ENCODE data around the gene CELA3A.
"Not testable (repeated sequence)": the region's sequence is repeated elsewhere in the genome, so short reads cannot be mapped to it uniquely, and the experiment has no call there.

The CELA3A gene

GRCh38 chr1:21982122-21982521 is 19.3 kb upstream of the CELA3A start:
- DNase-seq = not testable (repeated sequence)

- DNase-seq = not testable (repeated sequence)
These were observed 17.9 kb upstream of the CELA3A start for GRCh38 chr1:21983539-21983938.

GRCh38 chr1:21985893-21986292 is 15.6 kb upstream of the CELA3A start:
- DNase-seq = not testable (repeated sequence)

GRCh38 chr1:21986386-21986785 is 15.1 kb upstream of the CELA3A start:
- not testable (repeated sequence) for DNase-seq

GRCh38 chr1:21989672-21990393 is 11.6 kb upstream of the CELA3A start:
- DNase-seq = not testable (repeated sequence)

GRCh38 chr1:21992186-21992585 is 9.3 kb upstream of the CELA3A start:
- not testable (repeated sequence) for DNase-seq

GRCh38 chr1:21994716-21995115 is 6.7 kb upstream of the CELA3A start:
- not testable (repeated sequence) for DNase-seq

GRCh38 chr1:21996663-21996970 is 4.8 kb upstream of the CELA3A start:
- not testable (repeated sequence) for DNase-seq

- not testable (repeated sequence) for DNase-seq
These were observed 3.4 kb upstream of the CELA3A start for GRCh38 chr1:21997891-21998623.

- not testable (repeated sequence) for DNase-seq
These were observed 2.7 kb upstream of the CELA3A start for GRCh38 chr1:21998624-21999294.

- DNase-seq = not testable (repeated sequence)
These were observed 1.8 kb upstream of the CELA3A start for GRCh38 chr1:21999645-22000044.

GRCh38 chr1:22002461-22002860 is 1.0 kb downstream of the CELA3A start:
- not testable (repeated sequence) for DNase-seq

GRCh38 chr1:22002875-22003274 is 1.4 kb downstream of the CELA3A start:
- DNase-seq = not testable (repeated sequence)

- DNase-seq = not testable (repeated sequence)
These were observed 2.5 kb downstream of the CELA3A start for GRCh38 chr1:22003959-22004358.

GRCh38 chr1:22005261-22006149 is 4.0 kb downstream of the CELA3A start:
- DNase-seq = not testable (repeated sequence)

GRCh38 chr1:22006736-22007135 is 5.3 kb downstream of the CELA3A start:
- not testable (repeated sequence) for DNase-seq

- not testable (repeated sequence) for DNase-seq
These were observed 5.8 kb downstream of the CELA3A start for GRCh38 chr1:22007262-22007661.

- not testable (repeated sequence) for DNase-seq
These were observed 8.1 kb downstream of the CELA3A start for GRCh38 chr1:22009566-22009965.

- not testable (repeated sequence) for DNase-seq
These were observed 11.3 kb downstream of the CELA3A start for GRCh38 chr1:22012752-22013151.

GRCh38 chr1:22014575-22015206 is 13.2 kb downstream of the CELA3A start:
- not testable (repeated sequence) for DNase-seq

- DNase-seq = peak; percentile 96
These were observed 17.4 kb downstream of the CELA3A start for GRCh38 chr1:22018583-22019559.

Measured in NCI-H226 (cell line).